Stomach (tissue), 4 donors: ENCODE data around the gene G0S2.

Experiments used
- CTCF ChIP-seq, 7 experiments: fragments of 450-650 bp in 4 of 7; fragments of 200-600 bp in 3 of 7; sonication (generic) in 3 of 7; IDR thresholded peaks; one replicate each; pipeline ENCODE4 v1.5.1; 2016 to 2019; ENCODE audit warnings: antibody characterized with exemption in 7 of 7, control low read depth in 2 of 7, mild to moderate bottlenecking in 1 of 7
- EP300 ChIP-seq: sonication (generic); formaldehyde crosslinking; IDR thresholded peaks from one replicate; pipeline ENCODE4 v1.6.1; 2017; ENCODE audit warnings: antibody characterized with exemption
- POLR2A ChIP-seq, 4 donors: fragments of 450-650 bp; IDR thresholded peaks; one replicate each; pipeline ENCODE4 v1.6.1; 2016; ENCODE audit warnings: antibody characterized with exemption in 4 of 4, control low read depth in 2 of 4, mild to moderate bottlenecking in 1 of 4, moderate library complexity in 1 of 4
- POLR2AphosphoS5 ChIP-seq, 3 donors: sonication (generic); formaldehyde crosslinking; IDR thresholded peaks; one replicate each; pipeline ENCODE4 v1.6.1; 2016; ENCODE audit warnings: antibody characterized with exemption in 3 of 3

- no peak for TF ChIP-seq CTCF (IDR thresholded peaks at IDR 0.05)
- no peak for TF ChIP-seq POLR2A (IDR thresholded peaks at IDR 0.05)
- TF ChIP-seq POLR2AphosphoS5 (IDR thresholded peaks at IDR 0.05), result no peak
- no peak for TF ChIP-seq EP300
These were observed 7.5 kb upstream of the G0S2 start for GRCh38 chr1:209667708-209668107.
